Measurements from ENCODE around the gene ZBTB25.

ZBTB25 gene

DNA sequence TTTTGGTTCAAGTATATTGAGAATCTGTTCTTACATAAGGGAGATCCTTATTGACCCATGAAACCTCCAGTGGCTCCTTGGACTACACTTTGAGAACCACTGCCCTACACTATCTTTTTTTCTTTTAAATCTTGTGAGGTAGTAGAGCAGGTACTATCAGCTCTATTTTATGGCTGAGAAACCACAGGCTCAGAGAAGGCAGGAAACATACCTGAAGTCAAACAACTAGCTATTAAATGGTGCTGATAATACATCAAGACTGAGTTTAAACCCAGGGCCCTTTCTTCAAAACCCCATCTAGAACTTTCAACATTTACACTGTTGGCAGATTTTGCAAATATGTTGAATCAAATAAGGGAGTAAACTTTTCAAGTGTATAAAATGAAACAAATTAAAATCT is 6.9 kb downstream of the ZBTB25 start:
- Histone ChIP-seq H3K27me3 (ENCODE audit: insufficient read depth, low read length, poor library complexity, severe bottlenecking) (no peaks in the 10 kb centered on the region), H3K4me3 (ENCODE audit: low read length, poor library complexity, severe bottlenecking) (no peak overlapping the region), H3K9me3 (ENCODE audit: insufficient read depth, low read depth, low read length) (no peaks in the 10 kb centered on the region), H4K20me1 (ENCODE audit: insufficient read depth, low read length, poor library complexity, severe bottlenecking) (peaks cover 25% of the 10 kb centered on the region), H3K79me2 (ENCODE audit: insufficient read depth, low read length) (peaks cover 41% of the 10 kb centered on the region), H3F3A (ENCODE audit: low read depth) (peaks cover 7% of the 10 kb centered on the region; the same call in 1 of the 2 replicates), H3K4me1 (ENCODE audit: insufficient read depth, low read length, poor library complexity, severe bottlenecking) (peaks cover 40% of the 10 kb centered on the region), H3K36me3 (ENCODE audit: insufficient read depth, low read length) (no peaks in the 10 kb centered on the region), H3K4me2 (ENCODE audit: low read depth, low read length, poor library complexity, severe bottlenecking) (no peak overlapping the region), H3K9me2 (replicated peaks; ENCODE audit: low read depth, low read length) (no peaks in the 10 kb centered on the region), H2AFZ (ENCODE audit: low read length) (no peak overlapping the region), H3K9ac (ENCODE audit: low read depth, low read length, poor library complexity, severe bottlenecking) (no peak overlapping the region)
- TF ChIP-seq, protein P1, sequence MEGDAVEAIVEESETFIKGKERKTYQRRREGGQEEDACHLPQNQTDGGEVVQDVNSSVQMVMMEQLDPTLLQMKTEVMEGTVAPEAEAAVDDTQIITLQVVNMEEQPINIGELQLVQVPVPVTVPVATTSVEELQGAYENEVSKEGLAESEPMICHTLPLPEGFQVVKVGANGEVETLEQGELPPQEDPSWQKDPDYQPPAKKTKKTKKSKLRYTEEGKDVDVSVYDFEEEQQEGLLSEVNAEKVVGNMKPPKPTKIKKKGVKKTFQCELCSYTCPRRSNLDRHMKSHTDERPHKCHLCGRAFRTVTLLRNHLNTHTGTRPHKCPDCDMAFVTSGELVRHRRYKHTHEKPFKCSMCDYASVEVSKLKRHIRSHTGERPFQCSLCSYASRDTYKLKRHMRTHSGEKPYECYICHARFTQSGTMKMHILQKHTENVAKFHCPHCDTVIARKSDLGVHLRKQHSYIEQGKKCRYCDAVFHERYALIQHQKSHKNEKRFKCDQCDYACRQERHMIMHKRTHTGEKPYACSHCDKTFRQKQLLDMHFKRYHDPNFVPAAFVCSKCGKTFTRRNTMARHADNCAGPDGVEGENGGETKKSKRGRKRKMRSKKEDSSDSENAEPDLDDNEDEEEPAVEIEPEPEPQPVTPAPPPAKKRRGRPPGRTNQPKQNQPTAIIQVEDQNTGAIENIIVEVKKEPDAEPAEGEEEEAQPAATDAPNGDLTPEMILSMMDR (conservative IDR thresholded peaks at IDR 0.05; ENCODE audit: low read length), result no peak
- no peak for TF ChIP-seq EZH2phosphoT487 (IDR thresholded peaks at IDR 0.05; ENCODE audit: borderline replicate concordance)

DNA sequence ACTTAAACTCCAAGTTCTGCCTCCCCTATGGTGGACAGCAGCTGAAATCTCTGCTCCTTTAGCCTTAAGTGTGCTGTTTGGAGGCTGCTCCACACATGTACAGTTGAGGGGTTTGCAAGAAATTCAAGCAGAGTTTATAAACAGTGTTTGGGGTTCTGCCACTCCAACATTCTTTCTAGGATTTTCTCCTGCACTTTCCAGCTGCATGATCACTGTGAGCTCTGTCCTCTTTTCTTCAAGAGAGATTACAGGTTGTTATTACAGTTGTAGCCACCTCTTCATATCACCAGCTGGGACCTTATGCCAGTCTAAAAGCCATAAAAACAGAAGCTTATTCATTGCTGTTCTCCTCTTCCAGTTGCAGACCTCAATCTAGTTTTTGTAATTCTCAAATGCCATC is 8.4 kb downstream of the ZBTB25 start:
- Histone ChIP-seq H3K27me3 (ENCODE audit: insufficient read depth, low read length, poor library complexity, severe bottlenecking) (no peaks in the 10 kb centered on the region), H4K20me1 (ENCODE audit: insufficient read depth, low read length, poor library complexity, severe bottlenecking) (peaks cover 19% of the 10 kb centered on the region), H3K4me1 (ENCODE audit: insufficient read depth, low read length, poor library complexity, severe bottlenecking) (peaks cover 30% of the 10 kb centered on the region), H2AFZ (ENCODE audit: low read length) (no peak overlapping the region), H3K4me3 (ENCODE audit: low read length, poor library complexity, severe bottlenecking) (no peak overlapping the region), H3K4me2 (ENCODE audit: low read depth, low read length, poor library complexity, severe bottlenecking) (no peak overlapping the region), H3F3A (ENCODE audit: low read depth) (no peaks in the 10 kb centered on the region), H3K9ac (ENCODE audit: low read depth, low read length, poor library complexity, severe bottlenecking) (no peak overlapping the region), H3K9me3 (ENCODE audit: insufficient read depth, low read depth, low read length) (no peaks in the 10 kb centered on the region), H3K9me2 (replicated peaks; ENCODE audit: low read depth, low read length) (no peaks in the 10 kb centered on the region), H3K36me3 (ENCODE audit: insufficient read depth, low read length) (no peaks in the 10 kb centered on the region), H3K79me2 (ENCODE audit: insufficient read depth, low read length) (peaks cover 39% of the 10 kb centered on the region)
- TF ChIP-seq EZH2phosphoT487 (IDR thresholded peaks at IDR 0.05; ENCODE audit: borderline replicate concordance), result no peak
- TF ChIP-seq, protein P1 (conservative IDR thresholded peaks at IDR 0.05; ENCODE audit: low read length), result no peak

DNA sequence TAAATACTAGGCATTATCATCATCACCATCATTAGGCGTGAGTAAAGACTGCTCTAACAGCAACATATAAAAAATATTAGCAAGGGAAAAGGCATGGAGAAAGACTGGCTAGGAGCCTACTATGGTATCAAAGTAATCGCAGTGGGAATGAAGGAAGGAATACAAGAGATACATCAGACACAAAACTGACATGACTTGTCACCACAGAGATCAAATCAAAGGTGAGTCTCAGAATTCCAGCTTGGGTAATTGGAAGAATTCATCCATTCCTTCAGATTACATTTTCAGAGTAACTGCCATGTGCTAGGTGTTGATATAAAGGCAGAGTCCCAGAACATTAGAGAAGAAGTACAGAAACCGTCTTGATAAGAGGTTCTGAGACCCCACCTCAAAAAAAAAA is 10.2 kb downstream of the ZBTB25 start:
- Histone ChIP-seq H3K9me3 (ENCODE audit: insufficient read depth, low read depth, low read length) (no peaks in the 10 kb centered on the region), H3K4me3 (ENCODE audit: low read length, poor library complexity, severe bottlenecking) (no peak overlapping the region), H4K20me1 (ENCODE audit: insufficient read depth, low read length, poor library complexity, severe bottlenecking) (peaks cover 10% of the 10 kb centered on the region), H3F3A (ENCODE audit: low read depth) (no peaks in the 10 kb centered on the region), H3K79me2 (ENCODE audit: insufficient read depth, low read length) (peaks cover 25% of the 10 kb centered on the region; the same call in 1 of the 2 replicates), H3K9ac (ENCODE audit: low read depth, low read length, poor library complexity, severe bottlenecking) (no peak overlapping the region), H2AFZ (ENCODE audit: low read length) (no peak overlapping the region), H3K4me2 (ENCODE audit: low read depth, low read length, poor library complexity, severe bottlenecking) (no peak overlapping the region), H3K27me3 (ENCODE audit: insufficient read depth, low read length, poor library complexity, severe bottlenecking) (no peaks in the 10 kb centered on the region), H3K9me2 (replicated peaks; ENCODE audit: low read depth, low read length) (no peaks in the 10 kb centered on the region), H3K36me3 (ENCODE audit: insufficient read depth, low read length) (peaks cover 3% of the 10 kb centered on the region; the same call in 1 of the 2 replicates), H3K4me1 (ENCODE audit: insufficient read depth, low read length, poor library complexity, severe bottlenecking) (peaks cover 23% of the 10 kb centered on the region)
- no peak for TF ChIP-seq EZH2phosphoT487 (IDR thresholded peaks at IDR 0.05; ENCODE audit: borderline replicate concordance)
- TF ChIP-seq, protein P1 (conservative IDR thresholded peaks at IDR 0.05; ENCODE audit: low read length), result no peak
